Pulmonary artery endothelial cell (primary cell): ENCODE results near the gene CDCP1. TPM values are rescaled to one million over a fixed set of nuclear protein-coding genes. Genes with fewer than 3 reads are reported as not detected.
"Not testable (repeated sequence)": the region's sequence is repeated elsewhere in the genome, so short reads cannot be mapped to it uniquely, and the experiment has no call there.

ENCODE experiments used
- DNase-seq: peaks from one replicate; pipeline ENCODE4 v3.0.0-alpha.2; 2011; ENCODE audit warnings: low read depth, low spot score
- total RNA-seq: library from RNA; depleted of rRNA; stranded (reverse); fragments of >200 nt; gene quantifications from 2 replicates; pipeline ENCODE4 v1.2.3, GENCODE V29; 2014

Gene CDCP1
- total RNA-seq, 1 donor from 2014 or later: 6.6 TPM

DNA sequence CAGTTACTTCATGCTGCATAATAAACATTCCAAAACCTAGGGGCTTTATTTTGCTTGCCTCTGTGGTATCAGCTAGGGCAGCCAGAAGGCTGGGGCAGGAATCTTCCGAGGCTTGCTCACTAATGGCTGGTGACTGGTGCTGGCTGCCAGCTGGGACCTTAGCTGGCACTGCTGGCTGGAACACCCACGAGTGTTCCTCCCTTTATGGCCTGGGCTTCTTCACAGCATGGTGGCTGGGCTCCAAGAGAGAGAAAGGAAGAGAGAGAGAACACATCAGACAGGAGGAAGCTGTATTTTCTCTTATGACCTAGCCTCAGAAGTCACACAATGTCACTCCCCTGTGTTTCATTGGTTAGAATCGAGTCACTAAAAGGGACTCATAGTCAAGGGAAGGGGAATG is 23.9 kb upstream of the CDCP1 start:
- no peak for DNase-seq

DNA sequence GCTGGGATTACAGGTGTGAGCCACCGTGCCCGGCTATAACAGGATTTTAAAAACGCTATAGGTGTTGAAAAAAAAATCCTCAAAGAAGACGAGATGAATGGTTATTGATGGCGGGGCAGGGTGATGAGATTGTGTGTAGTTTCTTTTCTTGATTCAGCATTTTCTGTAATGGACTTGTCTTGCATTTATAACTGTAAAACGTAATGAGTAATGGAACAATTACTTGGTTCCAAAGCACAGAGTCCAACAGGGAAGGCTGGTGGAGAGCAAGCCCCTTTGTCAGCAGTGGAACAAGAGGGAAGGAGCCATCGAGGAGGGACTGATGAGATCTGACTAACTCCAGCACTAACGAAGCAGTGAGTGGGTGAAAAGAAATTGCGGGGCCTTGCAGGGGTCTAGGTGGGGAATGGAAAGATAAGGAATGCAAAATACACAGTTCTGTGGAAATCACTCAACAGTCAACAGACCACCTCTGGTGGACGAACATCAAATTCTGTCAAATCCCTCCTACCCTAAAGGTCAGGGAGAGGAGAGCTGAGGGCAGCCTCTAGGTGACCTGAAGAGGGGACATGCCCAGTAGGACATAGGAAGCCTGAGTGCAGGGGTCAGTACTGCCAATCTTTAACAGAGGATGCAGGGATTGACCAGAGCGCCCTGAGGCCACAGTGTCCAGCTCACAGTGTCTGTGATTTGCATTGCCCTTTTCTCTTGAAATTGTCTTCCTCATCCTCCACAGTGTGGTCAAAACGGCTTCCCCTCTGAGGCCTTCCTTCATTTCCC is 23.1 kb upstream of the CDCP1 start:
- no peak for DNase-seq

DNA sequence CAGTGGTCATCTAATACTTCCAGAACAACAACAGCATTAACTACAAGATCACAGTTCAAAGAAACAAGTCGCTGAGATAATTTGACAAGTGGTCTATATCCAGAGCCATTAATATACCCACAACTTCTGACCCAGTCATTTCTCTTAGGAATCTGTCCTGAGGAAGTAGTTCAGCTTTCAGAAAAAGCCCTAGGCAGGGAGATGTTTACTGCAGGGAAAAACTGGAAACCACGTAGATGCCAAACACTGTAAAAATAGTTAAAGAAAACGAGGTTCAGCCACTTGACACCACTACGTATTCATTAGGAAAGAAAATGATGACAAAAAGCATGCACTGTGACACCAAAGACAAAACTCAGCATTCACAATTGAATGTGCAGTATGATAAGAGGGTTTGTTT is 22.3 kb upstream of the CDCP1 start:
- no peak for DNase-seq

DNA sequence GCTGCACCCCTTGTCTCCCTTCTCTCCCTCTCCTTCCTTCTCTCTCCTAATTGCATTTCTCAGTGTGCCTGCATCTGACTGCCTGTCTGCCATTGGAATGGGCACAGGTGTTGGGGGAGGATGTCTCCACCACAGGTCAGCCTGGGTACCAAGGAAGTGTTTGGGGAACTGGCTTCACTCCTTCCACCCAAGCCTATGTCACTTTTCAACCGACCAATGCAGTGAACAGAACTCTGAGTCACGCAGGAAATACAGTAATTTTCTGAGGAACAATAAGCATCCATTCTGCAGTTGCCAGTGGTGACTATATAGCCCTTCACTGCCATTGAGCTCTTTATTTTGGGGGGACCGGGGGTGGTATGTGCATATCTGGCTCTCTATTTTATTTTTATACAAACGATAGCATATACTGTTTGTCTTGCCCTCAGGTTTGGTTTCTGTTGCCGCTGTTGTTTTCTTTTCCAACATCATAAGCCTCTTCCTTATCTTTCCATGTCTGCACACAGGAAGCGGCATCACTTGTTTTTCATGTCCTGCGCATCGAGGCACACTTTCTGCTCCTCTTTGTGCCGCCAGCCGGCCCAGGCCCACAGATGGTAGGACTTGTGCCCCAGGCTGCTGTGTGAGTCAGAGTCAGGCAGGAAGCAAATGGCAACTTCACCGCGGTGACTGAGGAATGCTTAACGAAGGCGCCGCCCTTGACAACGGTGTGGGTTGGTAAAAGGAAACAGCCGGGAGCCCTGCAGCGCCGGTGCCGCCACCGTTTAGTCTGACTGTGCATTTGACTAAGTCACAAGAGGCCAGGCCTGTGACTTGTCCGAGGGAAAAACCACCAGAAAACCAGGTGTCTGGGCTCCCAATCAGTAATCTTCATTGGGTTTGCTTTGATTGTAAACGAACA is 21.1 kb upstream of the CDCP1 start:
- peak; percentile 86 for DNase-seq

DNA sequence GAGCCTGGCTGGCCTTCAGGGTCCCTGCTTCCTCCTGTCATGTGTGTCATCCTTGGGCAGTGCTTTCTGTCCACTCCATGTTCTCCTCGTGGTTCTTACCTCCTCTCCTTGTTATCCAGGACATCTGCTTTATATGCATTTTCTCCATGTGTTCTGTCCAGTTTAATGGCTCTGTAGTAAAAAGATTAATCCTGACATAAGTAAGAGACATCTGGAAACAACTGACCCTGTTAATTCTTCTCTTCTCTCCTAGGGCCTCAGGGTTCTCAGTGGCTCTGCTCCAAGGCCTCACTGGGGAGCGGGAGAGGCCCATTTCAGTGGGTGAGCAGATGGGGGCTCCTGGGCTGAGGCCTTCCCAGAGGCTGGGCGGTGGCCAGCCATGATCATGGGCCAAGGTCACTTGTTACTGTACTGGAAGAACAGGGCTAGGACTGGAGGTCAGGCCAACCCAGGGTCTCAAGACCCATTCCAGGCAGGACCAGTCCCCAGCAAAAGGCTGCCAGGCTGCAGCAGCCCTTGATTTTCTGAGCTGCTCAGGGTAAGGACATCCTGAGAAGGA is 20.2 kb upstream of the CDCP1 start:
- DNase-seq: no peak

DNA sequence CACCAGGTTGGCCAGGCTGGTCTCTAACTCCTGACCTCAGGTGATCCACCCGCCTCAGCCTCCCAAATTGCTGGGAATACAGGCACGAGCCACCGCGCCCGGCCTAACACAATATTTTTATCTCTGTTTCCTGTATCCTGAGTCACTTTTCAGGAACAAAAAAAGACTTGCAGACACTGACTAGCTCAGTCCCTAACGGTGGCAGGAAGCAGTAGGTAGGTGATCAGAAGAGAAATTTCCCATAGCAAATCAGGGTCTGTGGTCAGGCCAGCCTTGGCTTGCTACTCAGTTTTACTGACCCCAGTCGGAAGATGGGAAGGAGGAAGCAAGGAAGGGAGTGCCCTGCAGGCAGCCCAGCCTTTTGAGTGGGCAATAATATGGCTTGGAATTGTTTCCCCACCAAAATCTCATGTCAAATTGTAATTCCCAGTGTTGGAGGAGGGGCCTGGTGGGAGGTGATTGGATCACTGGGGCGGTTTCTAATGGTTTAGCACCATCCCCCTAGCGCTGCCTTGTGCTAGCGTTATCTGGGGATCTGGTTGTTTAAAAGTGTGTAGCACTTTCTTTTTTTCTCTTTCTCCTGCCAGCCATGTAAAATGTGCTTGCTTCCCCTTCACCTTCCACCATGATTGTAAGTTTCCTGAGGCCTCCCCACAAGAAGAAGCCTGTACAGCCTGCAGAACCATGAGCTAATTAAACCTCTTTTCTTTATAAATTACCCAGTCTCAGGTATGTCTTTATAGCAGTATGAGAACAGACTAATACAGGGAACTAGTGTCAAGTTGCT is 19.5 kb upstream of the CDCP1 start:
- DNase-seq: no peak

DNA sequence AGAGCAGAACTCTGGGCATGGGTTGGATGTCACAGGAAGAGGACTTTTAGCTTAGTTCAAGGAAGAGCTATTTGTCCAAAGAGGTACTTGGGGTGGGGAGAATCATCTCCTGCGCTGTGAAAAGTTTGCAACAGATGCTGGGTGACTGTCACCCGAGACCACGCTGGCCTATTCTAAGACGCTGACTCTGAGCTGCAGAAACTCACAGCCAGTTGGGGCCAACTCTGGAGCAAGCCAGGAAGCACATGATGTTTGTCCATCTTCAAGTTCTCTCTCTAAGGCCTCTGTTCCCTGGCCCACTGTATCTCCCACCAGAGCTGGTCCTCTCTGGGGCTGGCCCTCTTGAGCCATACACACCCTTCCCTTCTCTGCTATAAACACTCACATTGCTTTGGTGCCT is 17.9 kb upstream of the CDCP1 start:
- DNase-seq: no peak

DNA sequence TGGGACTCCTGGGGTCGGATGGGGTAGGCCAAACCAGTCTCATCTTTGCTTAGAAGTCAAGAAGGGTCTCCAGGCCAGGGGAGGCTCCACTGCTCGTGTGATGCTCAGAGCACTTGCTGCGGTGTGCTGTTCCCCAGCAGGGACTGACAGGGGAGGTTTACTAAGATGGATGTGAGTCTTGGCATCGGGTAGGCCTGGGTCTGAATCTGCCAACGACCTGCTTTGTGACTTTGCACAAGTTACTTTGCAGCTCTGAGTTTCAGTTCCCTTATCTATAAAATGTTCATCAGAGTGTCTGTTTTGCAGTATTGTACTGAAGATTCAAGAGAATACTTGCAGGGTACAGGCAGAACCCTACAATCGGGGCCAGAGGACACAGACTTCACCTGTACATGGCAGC is 17.3 kb upstream of the CDCP1 start:
- no peak for DNase-seq

DNA sequence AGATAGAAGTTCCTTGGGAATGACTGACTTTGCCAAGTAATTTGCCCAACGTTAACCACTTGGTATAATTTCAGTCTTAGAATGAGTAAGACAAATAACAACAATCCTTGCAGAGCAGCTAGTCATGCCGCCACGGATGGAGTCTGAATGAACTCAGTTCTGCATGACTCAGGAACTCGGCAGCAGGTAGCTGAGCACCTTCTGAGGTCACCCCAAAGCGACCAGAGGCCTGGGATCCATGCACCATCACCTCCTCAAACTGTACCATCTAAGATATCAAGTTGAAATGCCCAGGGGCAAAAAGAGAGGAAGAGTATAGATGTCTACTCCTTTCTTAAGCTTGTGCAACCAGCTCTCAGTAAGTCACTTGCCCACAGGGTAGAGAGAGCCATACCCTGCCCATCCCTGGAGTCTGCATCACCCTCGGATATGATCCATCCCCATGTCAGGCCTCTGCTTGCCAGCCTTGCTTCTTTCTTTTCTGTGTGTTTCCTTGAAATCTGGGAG is 8.5 kb upstream of the CDCP1 start:
- no peak for DNase-seq

DNA sequence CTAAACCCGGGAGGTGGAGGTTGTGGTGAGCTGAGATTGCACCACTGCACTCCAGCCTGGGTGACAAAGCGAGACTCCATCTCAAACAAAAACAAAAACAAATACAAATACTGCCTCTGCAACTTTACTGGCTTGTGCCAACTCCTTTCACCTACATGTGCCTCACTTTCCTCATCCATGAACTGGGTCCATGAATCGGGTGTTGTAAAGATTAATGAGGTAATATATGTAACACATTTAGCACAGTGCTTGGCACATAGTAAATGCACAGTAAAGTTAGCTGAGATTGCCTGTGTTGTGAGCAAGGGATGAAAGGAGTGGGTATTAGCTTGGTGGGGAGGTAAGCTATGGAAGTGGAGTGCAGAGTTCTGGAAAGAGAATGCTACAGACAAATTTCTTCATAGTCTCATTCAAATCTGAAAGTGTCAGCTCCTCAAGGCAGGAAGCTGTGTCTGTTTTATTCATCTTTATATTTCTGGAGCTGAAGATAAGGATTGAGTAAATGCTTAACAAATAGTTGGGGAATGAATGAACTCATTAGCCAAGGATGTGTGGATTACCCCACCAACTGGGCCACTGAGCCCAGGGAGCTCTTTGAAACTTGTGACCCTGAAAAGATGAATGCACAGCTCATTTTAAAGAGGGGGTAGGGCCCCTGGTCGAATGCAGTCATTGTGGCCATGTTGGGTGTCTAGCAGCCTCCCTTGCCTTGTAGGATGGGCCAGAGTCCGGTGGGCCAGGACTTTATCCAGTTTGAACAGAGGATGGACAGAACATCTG is 7.7 kb upstream of the CDCP1 start:
- DNase-seq: no peak

DNA sequence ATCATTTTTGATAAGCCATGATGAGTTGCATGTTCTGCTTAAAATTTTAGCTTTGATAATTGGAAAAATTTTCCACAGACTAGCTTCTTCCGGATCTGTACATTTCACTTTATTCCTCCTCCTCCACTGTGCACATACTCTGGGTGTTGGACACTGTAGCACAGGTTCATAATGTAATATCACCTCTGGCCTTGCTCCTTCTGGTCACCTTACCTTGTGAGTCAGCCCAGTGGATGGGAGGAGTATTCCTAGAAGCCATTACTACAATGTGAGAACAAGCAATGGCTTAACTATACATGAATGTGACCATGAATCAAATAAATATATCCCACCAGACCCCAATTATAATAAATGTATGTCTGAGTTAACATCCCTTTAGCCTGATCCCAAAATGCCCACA is 6.1 kb upstream of the CDCP1 start:
- no peak for DNase-seq

DNA sequence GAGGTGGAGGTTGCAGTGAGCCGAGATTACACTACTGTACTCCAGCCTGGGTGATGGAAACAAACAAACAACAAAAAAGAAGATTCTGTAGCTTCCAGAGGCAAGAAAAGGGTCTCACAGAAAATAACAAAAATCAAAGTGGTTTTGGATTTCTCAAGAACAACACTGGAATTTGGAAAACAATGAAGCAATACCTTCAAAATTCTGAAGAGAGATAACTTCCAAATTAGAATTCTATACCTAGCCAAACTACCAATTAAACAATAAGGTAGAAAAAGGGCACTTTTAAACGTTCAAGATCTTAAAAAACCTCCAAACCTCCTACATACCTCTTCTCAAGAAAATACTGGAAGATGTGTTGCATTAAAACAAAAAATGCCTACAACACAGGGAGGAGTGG is 4.9 kb upstream of the CDCP1 start:
- no peak for DNase-seq

DNA sequence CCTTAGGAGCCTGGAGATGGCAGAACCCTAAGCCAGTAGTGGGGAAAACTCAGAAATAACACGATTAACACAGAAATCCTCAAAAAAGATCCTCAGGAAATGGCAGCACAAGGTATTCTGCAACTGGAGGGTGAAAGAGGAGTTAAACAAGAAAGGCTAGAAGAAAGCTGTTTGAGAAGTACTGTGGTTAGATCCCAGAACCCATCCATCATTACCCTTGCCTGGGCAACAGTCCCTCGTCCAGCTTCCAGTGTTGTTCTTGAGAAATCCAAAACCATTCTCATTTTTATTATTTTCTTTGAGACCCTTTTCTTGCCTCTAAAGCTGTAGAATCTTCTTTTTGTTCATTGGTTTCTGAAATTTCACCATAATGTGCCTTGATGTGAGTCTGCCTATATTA is 2.7 kb upstream of the CDCP1 start:
- DNase-seq: no peak

DNA sequence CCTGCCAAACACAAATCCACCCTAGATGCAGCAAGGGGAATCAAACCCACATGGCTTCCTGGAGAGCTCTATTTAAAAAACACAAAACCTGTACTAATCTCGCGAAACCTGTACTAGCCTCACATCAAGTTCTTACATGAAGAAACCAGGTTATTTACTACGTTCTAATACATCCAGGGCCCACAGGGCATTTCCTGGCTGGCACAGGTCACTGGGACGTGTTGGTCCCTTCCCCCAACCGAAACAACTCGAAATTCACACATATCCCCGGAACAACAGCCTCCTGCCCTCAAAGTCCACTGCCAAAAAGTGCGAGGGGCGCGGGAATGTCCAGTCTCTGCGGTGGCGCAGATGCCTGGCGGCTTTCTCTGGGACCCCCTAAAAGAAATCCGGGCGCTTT is 955 bp downstream of the CDCP1 start:
- no peak for DNase-seq

DNA sequence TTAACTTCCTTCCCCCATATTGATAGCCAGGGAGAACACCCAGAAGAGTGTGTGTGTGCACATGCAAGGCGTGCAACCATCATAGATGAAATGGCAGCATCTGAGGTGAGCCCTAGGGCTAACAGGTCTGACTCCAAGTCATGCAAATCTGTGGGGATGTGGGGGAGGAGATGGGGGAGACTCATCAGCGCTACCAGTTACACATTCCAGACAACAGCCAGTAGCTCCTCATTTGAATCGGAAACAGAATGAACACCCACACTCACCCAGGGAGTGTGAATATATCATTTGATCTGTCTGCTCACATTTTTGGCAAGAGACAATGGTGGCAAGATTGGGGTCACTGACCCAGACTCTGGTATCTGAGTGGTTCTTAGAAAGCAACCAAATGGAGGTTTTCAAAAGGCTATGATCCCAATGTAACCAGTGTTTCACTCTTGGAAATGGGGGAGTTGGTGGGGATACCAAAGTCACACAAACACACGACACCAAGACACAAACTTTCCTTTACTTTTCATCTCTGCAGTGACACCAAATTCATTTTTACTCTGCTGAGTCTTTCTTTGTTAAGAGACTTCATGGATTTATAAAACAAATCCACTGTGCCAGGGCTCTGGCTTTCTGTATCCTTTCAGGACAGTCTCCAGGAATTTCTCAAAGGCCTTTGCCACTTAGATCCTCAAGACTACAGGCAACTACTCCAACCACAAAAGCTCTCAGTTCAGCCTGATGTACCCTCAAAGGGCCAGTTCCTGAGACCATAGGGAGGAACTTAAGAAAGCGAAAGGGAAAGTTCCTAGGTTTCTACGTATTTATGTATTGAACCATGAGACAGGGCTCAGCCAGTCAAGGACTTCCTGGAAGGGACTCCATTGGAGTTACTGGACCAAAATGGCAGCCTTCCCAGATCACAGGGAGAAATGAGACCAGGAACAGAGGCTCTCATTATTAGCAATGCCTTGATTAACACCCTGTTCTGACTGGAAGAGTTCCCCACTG is 2.2 kb downstream of the CDCP1 start:
- DNase-seq: no peak

DNA sequence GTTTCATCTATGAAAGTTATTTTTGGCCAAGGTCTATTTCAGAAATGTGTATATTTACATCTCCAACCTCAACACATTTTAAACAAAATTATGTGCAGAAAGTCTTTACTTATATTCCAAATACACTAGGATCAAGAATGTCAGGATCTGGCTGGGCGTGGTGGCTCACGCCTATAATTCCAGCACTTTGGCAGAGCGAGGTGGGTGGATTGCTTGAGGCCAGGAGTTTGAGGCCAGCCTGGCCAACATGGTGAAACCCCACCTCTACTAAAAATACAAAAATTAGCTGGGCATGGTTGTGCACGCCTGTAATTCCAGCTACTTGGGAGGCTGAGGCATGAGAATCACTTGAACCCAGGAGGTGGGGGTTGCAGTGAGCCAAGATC is 5.4 kb downstream of the CDCP1 start:
- not testable (repeated sequence) for DNase-seq

DNA sequence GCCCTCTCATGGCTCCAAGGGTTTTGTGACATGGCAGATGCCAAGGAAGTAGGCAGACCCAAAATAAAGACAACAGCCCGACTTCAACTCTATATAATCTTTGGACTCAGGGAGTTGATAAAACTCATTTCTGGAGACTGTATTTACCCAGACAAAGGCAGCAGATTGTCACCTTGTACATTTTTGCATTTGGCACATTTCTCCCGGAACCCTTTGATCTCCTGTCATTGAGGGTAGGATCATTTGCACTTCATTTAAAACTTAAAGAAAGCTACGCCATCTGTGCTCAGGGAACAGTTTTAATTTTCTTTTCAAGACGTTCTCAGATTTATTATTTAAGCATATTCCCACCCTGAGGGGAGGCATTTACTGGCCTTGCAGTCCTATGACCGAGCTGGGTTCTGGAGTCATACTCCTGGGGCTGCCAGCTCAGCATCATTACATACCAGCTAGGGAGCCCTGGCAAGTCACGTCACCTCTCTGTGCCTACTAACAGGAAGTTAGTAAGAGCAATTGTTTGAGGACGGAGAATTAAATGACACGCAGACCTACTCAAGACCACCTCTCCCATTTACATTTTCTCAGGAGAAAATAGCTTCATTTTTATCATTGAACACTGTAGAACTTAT is 5.9 kb downstream of the CDCP1 start:
- DNase-seq: no peak

DNA sequence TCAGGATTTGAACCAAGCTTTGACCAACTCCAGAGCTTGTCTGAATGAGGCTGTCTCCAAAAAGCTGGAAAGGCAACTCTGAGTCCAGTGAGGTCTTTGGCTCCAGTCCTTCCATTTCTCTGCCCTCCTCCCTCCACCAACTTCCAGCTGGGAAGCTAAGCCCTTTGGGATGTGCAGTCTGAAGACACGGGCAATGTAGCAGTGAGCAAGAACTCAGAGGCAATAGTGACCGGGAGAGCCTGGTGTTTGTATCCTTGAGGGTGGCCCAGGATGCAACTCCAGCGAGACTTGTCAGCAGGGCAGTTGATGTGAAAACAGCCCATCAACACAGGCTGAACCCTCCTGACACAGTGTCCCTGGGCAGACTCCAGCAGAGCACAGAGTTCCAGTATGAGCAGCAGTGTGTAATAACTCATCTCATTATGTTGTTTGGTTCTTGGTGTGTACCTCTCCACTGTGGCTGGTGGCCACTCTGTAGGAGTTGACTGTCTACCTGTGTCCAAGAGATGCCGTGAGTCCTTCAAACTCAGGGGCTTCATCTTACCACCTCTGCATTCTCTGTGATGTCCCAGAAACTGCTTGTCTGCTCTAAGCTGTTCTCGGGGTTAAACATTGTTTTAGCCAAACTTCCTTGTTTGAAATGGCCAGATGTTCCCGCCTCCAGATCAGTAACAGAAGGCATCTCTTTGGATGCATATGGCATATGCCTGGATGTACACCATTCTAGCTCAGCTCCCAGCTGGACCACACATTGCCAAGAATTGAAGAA is 6.6 kb downstream of the CDCP1 start:
- no peak for DNase-seq
